ENCODE data around the gene PRKCE.
A peak's percentile ranks its signal among the peaks of the same experiment; 100 is the strongest.

PRKCE gene

DNA sequence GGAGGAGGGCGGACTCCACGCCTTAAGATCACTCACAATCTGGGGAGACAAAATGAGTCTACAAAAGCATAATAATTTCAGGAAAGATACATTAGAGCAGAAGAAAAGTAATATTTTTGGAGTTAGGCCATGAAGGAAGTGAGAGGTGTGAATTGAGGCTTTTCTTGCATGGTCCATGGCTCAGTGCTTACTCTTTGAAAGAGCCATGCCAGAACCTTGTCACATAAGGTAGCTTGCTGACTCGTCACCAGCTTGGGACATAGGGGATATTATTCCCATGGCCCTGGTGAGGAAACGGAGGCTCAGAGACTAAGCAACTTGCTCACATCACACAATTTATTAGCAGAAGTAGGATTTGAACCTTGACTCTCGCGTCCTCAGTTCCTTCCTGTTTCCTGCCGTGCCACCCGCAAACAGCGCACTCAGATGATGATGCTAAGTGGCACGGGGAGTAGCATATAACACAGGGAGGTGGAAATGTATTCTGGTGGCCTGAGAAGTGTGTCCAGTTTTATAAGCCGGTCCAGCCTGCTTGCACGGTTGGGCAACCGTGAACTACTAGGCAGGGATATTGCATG, 333.5 kb downstream of the PRKCE start:
- Mint-ChIP-seq H3K27me3 (ENCODE audit: low read depth) (no peaks in the 10 kb centered on the region), H3K36me3 (ENCODE audit: low read depth) (no peaks in the 10 kb centered on the region), H3K4me1 (peaks cover 12% of the 10 kb centered on the region), H3K4me3 (no peak overlapping the region), H3K9me3 (no peaks in the 10 kb centered on the region), H3K27ac (no peak overlapping the region)
- TF ChIP-seq, protein P1, sequence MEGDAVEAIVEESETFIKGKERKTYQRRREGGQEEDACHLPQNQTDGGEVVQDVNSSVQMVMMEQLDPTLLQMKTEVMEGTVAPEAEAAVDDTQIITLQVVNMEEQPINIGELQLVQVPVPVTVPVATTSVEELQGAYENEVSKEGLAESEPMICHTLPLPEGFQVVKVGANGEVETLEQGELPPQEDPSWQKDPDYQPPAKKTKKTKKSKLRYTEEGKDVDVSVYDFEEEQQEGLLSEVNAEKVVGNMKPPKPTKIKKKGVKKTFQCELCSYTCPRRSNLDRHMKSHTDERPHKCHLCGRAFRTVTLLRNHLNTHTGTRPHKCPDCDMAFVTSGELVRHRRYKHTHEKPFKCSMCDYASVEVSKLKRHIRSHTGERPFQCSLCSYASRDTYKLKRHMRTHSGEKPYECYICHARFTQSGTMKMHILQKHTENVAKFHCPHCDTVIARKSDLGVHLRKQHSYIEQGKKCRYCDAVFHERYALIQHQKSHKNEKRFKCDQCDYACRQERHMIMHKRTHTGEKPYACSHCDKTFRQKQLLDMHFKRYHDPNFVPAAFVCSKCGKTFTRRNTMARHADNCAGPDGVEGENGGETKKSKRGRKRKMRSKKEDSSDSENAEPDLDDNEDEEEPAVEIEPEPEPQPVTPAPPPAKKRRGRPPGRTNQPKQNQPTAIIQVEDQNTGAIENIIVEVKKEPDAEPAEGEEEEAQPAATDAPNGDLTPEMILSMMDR (IDR thresholded peaks at IDR 0.05; ENCODE audit: unreplicated experiment in 3 of 3) = no peak

DNA sequence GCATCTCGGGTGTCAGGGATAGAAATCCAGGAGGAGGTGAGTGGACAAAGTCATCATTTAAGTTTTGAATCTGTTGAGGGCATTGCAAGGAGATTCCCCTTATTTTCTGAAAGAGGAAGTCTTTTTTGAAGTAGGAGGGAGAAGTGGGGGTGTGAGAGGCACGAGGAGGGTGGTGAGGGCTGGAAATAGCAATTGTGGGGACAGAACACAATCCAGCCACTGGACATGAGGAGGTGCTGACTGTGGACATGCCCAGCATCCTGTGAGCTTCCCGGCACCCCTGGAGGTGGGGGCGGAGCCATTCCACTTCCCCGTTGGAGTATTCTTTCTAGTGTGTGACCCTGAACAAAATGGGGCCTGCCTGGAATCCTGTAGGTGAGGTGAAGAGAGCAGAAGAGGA, 335.0 kb downstream of the PRKCE start:
- TF ChIP-seq, protein P1 (IDR thresholded peaks at IDR 0.05; ENCODE audit: unreplicated experiment in 3 of 3) = no peak
- H3K27ac Mint-ChIP-seq = no peak overlapping the region
- no peaks in the 10 kb centered on the region for H3K27me3 Mint-ChIP-seq (ENCODE audit: low read depth)
- peaks cover 12% of the 10 kb centered on the region for H3K4me1 Mint-ChIP-seq
- no peaks in the 10 kb centered on the region for H3K36me3 Mint-ChIP-seq (ENCODE audit: low read depth)
- H3K9me3 Mint-ChIP-seq = no peaks in the 10 kb centered on the region
- no peak overlapping the region for H3K4me3 Mint-ChIP-seq

DNA sequence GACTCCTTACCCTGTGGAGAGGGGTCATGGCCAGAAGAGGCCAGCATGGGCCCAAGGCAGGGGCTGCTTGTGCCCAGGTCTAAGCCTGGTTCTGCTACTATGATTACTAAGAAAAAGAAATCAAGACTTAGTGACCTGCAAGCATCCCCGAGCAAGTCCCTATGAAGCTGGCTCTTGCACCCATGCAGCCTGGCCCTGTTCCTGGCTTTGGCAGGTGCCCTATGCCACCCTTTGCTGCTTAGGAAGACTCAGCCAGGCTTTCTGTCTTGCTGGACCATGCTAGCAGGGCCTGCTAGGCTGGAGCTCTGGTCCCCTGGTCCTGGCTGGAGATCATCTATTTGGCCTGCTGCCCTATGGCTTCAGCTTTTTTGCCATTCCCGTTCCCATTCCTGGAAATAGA, 336.4 kb downstream of the PRKCE start:
- Mint-ChIP-seq H3K27ac (no peak overlapping the region), H3K36me3 (ENCODE audit: low read depth) (no peaks in the 10 kb centered on the region), H3K27me3 (ENCODE audit: low read depth) (no peaks in the 10 kb centered on the region), H3K4me3 (no peak overlapping the region), H3K4me1 (peaks cover 17% of the 10 kb centered on the region), H3K9me3 (no peaks in the 10 kb centered on the region)
- TF ChIP-seq, protein P1 (IDR thresholded peaks at IDR 0.05; ENCODE audit: unreplicated experiment in 3 of 3) = no peak

DNA sequence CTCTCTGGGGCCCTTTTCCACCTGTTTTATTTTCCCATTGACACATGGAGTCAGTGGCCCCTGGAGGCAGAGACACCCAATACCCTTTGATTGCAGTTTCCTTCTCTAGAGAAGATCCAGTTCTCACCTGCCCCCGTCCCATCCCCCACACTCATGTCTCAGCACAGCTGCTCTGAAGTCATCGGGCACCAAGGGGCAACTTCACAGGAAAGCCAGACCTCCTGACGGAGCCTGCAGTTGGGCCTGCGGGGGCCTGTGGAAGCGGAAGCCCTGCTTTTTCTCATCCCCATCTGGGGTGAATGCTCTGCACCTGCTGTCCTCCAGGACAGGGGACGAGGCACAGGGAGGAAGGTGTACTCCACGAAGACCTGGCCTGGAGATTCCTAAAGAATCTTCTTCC, 337.4 kb downstream of the PRKCE start:
- Mint-ChIP-seq H3K4me3 (no peak overlapping the region), H3K27me3 (ENCODE audit: low read depth) (no peaks in the 10 kb centered on the region), H3K36me3 (ENCODE audit: low read depth) (no peaks in the 10 kb centered on the region), H3K9me3 (no peaks in the 10 kb centered on the region), H3K27ac (no peak overlapping the region), H3K4me1 (peaks cover 17% of the 10 kb centered on the region)
- TF ChIP-seq, protein P1 (IDR thresholded peaks at IDR 0.05; ENCODE audit: unreplicated experiment in 3 of 3) = no peak

DNA sequence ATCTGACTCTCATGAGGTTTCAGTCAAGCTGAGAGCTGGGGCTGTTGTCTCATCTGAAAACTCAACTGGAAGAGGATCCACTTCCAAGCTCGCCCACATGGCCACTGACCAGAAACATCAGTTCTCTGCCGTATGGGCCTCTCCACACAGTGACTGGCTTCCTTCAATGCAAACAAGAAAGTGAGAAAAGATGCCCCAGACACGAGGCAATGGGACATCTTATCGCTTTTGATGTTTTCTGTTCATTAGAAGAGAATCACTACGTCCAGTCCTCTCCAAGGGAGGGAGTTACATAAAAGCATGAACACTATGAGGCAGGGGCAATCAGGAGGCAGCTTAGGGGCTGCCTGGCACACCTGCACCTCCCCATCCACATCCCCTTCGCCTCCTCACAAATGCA, 338.7 kb downstream of the PRKCE start:
- TF ChIP-seq, protein P1 (IDR thresholded peaks at IDR 0.05; ENCODE audit: unreplicated experiment in 3 of 3) = no peak
- H3K9me3 Mint-ChIP-seq = no peaks in the 10 kb centered on the region
- H3K27me3 Mint-ChIP-seq (ENCODE audit: low read depth) = no peaks in the 10 kb centered on the region
- H3K36me3 Mint-ChIP-seq (ENCODE audit: low read depth) = no peaks in the 10 kb centered on the region
- H3K4me3 Mint-ChIP-seq = no peak overlapping the region
- peaks cover 17% of the 10 kb centered on the region for H3K4me1 Mint-ChIP-seq
- H3K27ac Mint-ChIP-seq = no peak overlapping the region

DNA sequence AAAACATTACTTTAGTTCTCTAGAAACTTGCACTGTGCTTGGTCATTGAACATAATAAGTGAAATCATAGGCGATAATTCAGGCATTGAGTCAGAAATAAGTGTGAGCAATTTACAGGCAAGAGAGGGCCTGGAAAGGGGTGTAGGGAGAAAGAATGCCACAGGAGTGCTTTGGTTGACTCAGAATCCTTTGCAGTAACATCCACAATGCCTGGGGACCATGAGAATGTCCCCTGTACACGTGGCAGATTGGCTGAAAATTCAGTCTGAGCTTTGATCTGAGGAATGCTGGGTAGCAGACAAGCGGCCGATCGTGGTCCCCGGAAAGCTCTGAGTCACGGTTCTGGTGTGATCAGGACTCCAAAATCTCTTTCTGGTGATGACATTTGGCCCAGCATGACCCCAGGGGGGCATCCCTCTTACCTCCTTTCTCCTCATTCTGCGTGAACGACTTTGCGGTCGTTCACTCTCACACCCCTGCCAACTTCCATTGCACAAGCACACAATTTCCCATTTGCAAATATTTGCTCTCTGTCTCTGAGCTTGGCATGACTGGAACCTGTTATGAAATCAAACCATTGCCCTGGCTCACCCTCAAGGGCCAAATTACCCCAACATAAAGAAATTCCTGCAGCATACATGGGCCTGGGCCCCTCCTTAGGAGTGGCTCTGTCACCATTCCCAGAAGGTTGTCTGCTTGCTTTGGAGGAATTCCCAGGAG, 340.7 kb downstream of the PRKCE start:
- H3K27ac Mint-ChIP-seq = peak overlapping the region in 2 of 3 experiments; percentile 25 to 39
- TF ChIP-seq, protein P1 (IDR thresholded peaks at IDR 0.05; ENCODE audit: unreplicated experiment in 3 of 3) = no peak
- H3K36me3 Mint-ChIP-seq (ENCODE audit: low read depth) = no peaks in the 10 kb centered on the region
- no peaks in the 10 kb centered on the region for H3K27me3 Mint-ChIP-seq (ENCODE audit: low read depth)
- no peak overlapping the region for H3K4me3 Mint-ChIP-seq
- peaks cover 17% of the 10 kb centered on the region for H3K4me1 Mint-ChIP-seq
- H3K9me3 Mint-ChIP-seq = peaks cover 8% of the 10 kb centered on the region

Measured in nephron (organoid).